ENCODE measurements around the gene NDUFAB1. TPM values are rescaled to one million over a fixed set of nuclear protein-coding genes. Genes with fewer than 3 reads are reported as not detected.

Gene NDUFAB1
- total and polyA plus RNA-seq, 2 of the 13 experiments (the other 11 are each of a cell fraction or from before 2014, with no cell fraction given): 221 to 601 TPM

DNA sequence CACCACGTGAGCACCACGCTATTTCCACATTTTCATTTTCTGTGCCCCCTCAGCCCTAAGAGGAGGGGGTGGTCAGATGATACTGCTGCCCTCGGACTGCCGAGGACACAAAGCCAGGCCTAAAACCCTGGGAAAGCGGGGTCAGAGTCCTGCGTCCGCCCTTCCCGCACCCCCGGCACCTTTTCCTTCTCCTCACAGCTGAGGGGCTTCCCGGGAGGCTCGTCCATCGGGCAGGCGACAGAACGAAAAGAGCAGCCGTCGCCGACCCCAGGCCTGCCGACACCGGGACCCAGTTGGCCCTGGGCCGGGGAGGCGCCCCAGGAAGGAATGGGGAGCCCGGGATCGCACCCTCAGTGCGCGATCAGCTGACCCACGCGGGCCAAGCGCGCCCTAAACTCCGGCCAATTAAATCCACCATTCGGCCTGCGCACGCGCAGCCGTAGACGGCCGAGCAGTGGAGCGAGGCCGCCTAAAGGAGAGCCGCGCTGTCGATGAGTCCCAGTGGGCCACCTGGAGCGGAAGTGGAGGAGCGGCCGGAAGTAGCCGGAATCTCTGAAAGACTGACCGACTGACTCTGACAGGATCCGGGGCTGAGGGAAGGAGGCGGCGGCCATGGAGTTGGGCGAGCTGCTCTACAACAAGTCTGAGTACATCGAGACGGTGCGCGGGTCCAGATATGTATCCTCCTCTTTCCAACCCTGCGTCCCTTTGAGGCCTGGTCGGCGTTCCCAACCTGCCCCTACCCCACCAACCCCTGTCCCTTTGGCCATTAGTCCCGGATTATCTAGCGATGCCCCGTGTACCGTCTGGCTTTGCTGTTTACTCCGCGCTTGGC is 45.0 kb upstream of the NDUFAB1 start, which contains the start of the genes DCTN5 and PALB2 (continued):
- TF ChIP-seq, protein P1, sequence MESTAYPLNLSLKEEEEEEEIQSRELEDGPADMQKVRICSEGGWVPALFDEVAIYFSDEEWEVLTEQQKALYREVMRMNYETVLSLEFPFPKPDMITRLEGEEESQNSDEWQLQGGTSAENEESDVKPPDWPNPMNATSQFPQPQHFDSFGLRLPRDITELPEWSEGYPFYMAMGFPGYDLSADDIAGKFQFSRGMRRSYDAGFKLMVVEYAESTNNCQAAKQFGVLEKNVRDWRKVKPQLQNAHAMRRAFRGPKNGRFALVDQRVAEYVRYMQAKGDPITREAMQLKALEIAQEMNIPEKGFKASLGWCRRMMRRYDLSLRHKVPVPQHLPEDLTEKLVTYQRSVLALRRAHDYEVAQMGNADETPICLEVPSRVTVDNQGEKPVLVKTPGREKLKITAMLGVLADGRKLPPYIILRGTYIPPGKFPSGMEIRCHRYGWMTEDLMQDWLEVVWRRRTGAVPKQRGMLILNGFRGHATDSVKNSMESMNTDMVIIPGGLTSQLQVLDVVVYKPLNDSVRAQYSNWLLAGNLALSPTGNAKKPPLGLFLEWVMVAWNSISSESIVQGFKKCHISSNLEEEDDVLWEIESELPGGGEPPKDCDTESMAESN (CRISPR knock-in tag; conservative IDR thresholded peaks at IDR 0.05): peak; percentile 98
- peak; percentile 97 for TF ChIP-seq SMYD3 (CRISPR knock-in tag; IDR thresholded peaks at IDR 0.05)
- TF ChIP-seq DNMT3B (CRISPR knock-in tag; conservative IDR thresholded peaks at IDR 0.05): peak; percentile 88
- peak; percentile 98 for TF ChIP-seq POGZ (CRISPR knock-in tag; IDR thresholded peaks at IDR 0.05)
- peak; percentile 94 for TF ChIP-seq HNRNPLL (IDR thresholded peaks at IDR 0.05; ENCODE audit: low read depth, low read length, poor library complexity, severe bottlenecking)
- peak; percentile 97 for TF ChIP-seq TOPORS (CRISPR knock-in tag; IDR thresholded peaks at IDR 0.05)
- no peak for TF ChIP-seq SRSF4 (IDR thresholded peaks at IDR 0.05; ENCODE audit: low read depth, low read length, poor library complexity, severe bottlenecking)
- TF ChIP-seq PRPF4 (IDR thresholded peaks at IDR 0.05; ENCODE audit: low read depth, low read length, poor library complexity, severe bottlenecking): no peak
- peak; percentile 98; the same call in 1 of the 2 replicates for TF ChIP-seq ZNF558 (CRISPR knock-in tag; IDR thresholded peaks at IDR 0.05; ENCODE audit: borderline replicate concordance)
- no peak; the same call in none of the 2 replicates for TF ChIP-seq ZNF670 (CRISPR knock-in tag; IDR thresholded peaks at IDR 0.05; ENCODE audit: borderline replicate concordance)
- peak; percentile 87 for TF ChIP-seq ELF4 (CRISPR knock-in tag; IDR thresholded peaks at IDR 0.05; ENCODE audit: borderline replicate concordance)
- no peak for TF ChIP-seq NPAS2 (CRISPR knock-in tag; IDR thresholded peaks at IDR 0.05; ENCODE audit: borderline replicate concordance)
- TF ChIP-seq, protein P2, sequence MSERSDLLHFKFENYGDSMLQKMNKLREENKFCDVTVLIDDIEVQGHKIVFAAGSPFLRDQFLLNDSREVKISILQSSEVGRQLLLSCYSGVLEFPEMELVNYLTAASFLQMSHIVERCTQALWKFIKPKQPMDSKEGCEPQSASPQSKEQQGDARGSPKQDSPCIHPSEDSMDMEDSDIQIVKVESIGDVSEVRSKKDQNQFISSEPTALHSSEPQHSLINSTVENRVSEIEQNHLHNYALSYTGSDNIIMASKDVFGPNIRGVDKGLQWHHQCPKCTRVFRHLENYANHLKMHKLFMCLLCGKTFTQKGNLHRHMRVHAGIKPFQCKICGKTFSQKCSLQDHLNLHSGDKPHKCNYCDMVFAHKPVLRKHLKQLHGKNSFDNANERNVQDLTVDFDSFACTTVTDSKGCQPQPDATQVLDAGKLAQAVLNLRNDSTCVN (CRISPR knock-in tag; IDR thresholded peaks at IDR 0.05; ENCODE audit: borderline replicate concordance): peak; percentile 78
- TF ChIP-seq, protein P3, sequence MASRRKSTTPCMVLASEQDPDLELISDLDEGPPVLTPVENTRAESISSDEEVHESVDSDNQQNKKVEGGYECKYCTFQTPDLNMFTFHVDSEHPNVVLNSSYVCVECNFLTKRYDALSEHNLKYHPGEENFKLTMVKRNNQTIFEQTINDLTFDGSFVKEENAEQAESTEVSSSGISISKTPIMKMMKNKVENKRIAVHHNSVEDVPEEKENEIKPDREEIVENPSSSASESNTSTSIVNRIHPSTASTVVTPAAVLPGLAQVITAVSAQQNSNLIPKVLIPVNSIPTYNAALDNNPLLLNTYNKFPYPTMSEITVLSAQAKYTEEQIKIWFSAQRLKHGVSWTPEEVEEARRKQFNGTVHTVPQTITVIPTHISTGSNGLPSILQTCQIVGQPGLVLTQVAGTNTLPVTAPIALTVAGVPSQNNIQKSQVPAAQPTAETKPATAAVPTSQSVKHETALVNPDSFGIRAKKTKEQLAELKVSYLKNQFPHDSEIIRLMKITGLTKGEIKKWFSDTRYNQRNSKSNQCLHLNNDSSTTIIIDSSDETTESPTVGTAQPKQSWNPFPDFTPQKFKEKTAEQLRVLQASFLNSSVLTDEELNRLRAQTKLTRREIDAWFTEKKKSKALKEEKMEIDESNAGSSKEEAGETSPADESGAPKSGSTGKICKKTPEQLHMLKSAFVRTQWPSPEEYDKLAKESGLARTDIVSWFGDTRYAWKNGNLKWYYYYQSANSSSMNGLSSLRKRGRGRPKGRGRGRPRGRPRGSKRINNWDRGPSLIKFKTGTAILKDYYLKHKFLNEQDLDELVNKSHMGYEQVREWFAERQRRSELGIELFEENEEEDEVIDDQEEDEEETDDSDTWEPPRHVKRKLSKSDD (CRISPR knock-in tag; IDR thresholded peaks at IDR 0.05; ENCODE audit: low read depth): peak; percentile 46; the same call in 1 of the 2 replicates
- TF ChIP-seq, protein P4, sequence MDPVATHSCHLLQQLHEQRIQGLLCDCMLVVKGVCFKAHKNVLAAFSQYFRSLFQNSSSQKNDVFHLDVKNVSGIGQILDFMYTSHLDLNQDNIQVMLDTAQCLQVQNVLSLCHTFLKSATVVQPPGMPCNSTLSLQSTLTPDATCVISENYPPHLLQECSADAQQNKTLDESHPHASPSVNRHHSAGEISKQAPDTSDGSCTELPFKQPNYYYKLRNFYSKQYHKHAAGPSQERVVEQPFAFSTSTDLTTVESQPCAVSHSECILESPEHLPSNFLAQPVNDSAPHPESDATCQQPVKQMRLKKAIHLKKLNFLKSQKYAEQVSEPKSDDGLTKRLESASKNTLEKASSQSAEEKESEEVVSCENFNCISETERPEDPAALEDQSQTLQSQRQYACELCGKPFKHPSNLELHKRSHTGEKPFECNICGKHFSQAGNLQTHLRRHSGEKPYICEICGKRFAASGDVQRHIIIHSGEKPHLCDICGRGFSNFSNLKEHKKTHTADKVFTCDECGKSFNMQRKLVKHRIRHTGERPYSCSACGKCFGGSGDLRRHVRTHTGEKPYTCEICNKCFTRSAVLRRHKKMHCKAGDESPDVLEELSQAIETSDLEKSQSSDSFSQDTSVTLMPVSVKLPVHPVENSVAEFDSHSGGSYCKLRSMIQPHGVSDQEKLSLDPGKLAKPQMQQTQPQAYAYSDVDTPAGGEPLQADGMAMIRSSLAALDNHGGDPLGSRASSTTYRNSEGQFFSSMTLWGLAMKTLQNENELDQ (CRISPR knock-in tag; IDR thresholded peaks at IDR 0.05; ENCODE audit: borderline replicate concordance): peak; percentile 62; the same call in 1 of the 2 replicates
- TF ChIP-seq HOXA5 (CRISPR knock-in tag; IDR thresholded peaks at IDR 0.05): peak; percentile 98
- peak; percentile 55; the same call in 1 of the 2 replicates for TF ChIP-seq ZNF12 (CRISPR knock-in tag; IDR thresholded peaks at IDR 0.05)
- TF ChIP-seq MBD4 (IDR thresholded peaks at IDR 0.05; ENCODE audit: borderline replicate concordance, low read length): no peak
- TF ChIP-seq TRIM24 (CRISPR knock-in tag; IDR thresholded peaks at IDR 0.05): no peak
- peak; percentile 95; the same call in 1 of the 2 replicates for TF ChIP-seq ZNF619 (CRISPR knock-in tag; IDR thresholded peaks at IDR 0.05)

Data from HepG2 (cell line).